ENCODE measurements around the gene GNB1L. TPM values are rescaled to one million over a fixed set of nuclear protein-coding genes. Genes with fewer than 3 reads are reported as not detected.

GNB1L gene
- total RNA-seq, 1 experiment from 2014 or later: 15.8 TPM

DNA sequence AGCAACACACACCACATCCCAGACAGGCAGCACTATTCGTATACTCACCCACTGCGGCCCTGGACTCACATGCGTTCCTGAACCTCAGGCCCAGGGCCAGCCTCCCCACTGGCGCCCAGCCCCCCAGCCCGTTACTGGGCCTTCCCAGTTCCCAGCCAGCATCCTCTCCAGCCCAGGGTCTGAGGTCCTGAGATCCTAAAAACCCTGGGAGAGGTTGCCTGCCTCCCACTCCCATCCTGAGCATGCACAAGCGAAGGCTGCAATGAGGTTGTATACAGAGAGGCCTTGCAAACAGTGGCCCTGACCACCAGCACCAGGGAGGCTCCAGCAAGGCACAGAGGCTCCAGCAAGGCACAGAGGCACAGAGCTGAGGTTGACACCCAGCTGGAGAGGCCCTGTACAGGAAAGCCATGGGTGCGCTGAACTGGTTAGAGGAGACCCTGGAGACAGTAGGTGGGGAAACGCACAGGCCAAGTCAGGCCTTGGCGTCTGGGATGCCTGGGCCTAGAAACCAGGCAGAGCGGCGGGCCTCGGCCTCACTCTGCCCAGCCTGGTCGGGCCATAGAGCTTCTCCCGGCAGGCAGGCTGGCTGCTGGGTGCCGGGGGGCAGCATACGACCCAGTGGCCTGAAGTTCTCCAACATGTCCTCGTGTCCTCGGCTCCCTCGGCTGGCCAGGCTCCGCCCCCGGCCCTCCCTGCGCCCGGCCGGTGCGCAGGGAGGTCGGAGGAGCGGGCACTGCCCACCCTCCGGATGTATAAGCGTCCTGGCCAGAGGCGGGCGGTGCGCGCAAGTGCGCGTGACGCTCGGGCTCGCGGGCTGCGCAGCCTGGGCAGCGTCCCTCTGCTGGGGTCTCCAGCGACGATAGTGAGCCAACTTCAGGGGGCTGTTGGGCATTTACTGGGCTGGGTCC is 96.4 kb downstream of the GNB1L start:
- Histone ChIP-seq H3K9me3 (no peaks in the 10 kb centered on the region), H3K4me3 (ENCODE audit: low read depth, low read length) (no peak overlapping the region), H3K27me3 (replicated peaks; ENCODE audit: control insufficient read depth, insufficient read depth, low read length) (no peaks in the 10 kb centered on the region; the same call in 1 of the 2 replicates), H3K36me3 (ENCODE audit: control insufficient read depth, insufficient read depth, low read length) (no peaks in the 10 kb centered on the region), H3K4me1 (peaks cover 16% of the 10 kb centered on the region)
- no peak for DNase-seq
- TF ChIP-seq, protein P1, sequence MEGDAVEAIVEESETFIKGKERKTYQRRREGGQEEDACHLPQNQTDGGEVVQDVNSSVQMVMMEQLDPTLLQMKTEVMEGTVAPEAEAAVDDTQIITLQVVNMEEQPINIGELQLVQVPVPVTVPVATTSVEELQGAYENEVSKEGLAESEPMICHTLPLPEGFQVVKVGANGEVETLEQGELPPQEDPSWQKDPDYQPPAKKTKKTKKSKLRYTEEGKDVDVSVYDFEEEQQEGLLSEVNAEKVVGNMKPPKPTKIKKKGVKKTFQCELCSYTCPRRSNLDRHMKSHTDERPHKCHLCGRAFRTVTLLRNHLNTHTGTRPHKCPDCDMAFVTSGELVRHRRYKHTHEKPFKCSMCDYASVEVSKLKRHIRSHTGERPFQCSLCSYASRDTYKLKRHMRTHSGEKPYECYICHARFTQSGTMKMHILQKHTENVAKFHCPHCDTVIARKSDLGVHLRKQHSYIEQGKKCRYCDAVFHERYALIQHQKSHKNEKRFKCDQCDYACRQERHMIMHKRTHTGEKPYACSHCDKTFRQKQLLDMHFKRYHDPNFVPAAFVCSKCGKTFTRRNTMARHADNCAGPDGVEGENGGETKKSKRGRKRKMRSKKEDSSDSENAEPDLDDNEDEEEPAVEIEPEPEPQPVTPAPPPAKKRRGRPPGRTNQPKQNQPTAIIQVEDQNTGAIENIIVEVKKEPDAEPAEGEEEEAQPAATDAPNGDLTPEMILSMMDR (IDR thresholded peaks at IDR 0.05; ENCODE audit: insufficient read depth in 1 of 2, low read depth in 1 of 2, low read length in 1 of 2, severe bottlenecking in 1 of 2, unreplicated experiment in 1 of 2): no peak
- peaks cover 17% of the 10 kb centered on the region for H3K4me1 Mint-ChIP-seq (ENCODE audit: low read depth, unreplicated experiment)
- peak overlapping the region; percentile 50 for H3K4me3 Mint-ChIP-seq (ENCODE audit: unreplicated experiment)
- peaks cover 7% of the 10 kb centered on the region for H3K27me3 Mint-ChIP-seq (ENCODE audit: insufficient read depth, unreplicated experiment)
- no peaks in the 10 kb centered on the region for H3K9me3 Mint-ChIP-seq (ENCODE audit: unreplicated experiment)
- H3K36me3 Mint-ChIP-seq (ENCODE audit: insufficient read depth, unreplicated experiment): no peaks in the 10 kb centered on the region
- ChIA-PET POLR2A (no interaction called here), CTCF (interaction anchor here (0.6 to 3.1 kb wide), 4 partner anchors 10 to 213 kb away, joined by 3 to 21 read pairs (median 12); no protein-coding TSS in a partner anchor)
- intact Hi-C loops (cut with micrococcal nuclease; ENCODE audit: unreplicated experiment): no loop called here
- BruUV-seq (replicated peaks): no TSS peak
- no peak overlapping the region for H3K27ac Mint-ChIP-seq (ENCODE audit: unreplicated experiment)

DNA sequence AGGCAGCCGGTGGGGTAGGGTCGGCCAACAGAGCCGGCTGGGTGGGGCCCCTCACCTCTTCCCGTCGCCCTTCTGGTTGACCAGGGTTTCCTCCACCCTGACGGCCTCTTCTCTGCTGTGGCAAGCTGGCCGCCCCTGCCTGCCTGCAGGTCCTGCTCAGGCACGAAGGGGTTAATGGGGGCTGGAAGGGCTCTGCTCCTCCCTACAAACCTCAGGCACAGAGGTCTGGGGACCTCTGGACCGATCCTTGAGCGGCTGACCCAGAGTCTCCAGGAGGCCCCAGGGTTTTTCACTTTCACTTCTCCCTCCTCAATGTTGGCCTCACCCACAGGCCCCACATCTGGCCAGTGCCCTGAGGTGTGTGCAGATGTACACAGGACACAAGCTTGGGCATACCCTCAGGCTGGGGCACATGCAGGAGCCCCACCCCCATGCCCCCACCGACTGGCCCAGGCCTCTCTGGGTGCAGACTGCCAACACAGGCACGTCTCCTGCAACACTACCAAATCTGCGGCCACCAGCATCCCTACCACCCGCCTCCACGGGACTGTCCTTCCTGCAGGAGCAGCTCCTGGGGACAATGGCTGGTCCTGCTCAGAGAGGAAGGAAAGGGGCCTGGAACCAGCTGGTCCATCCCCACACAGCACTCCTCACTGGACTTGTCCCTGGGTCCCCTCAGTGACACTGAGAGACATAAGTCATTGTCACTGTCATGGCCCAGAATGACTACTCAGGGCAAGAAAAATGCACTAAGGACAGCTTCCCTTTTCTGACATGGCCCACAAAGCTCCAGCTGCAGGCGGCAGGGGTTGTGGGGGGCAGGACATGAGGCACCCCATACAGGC is 97.3 kb downstream of the GNB1L start:
- H3K4me1 Mint-ChIP-seq (ENCODE audit: low read depth, unreplicated experiment): peaks cover 17% of the 10 kb centered on the region
- H3K36me3 ChIP-seq (ENCODE audit: control insufficient read depth, insufficient read depth, low read length): no peaks in the 10 kb centered on the region
- H3K9me3 Mint-ChIP-seq (ENCODE audit: unreplicated experiment): no peaks in the 10 kb centered on the region
- H3K4me1 ChIP-seq: peaks cover 16% of the 10 kb centered on the region
- TF ChIP-seq, protein P1 (IDR thresholded peaks at IDR 0.05; ENCODE audit: insufficient read depth in 1 of 2, low read depth in 1 of 2, low read length in 1 of 2, severe bottlenecking in 1 of 2, unreplicated experiment in 1 of 2): no peak
- H3K27me3 Mint-ChIP-seq (ENCODE audit: insufficient read depth, unreplicated experiment): peaks cover 7% of the 10 kb centered on the region
- no peaks in the 10 kb centered on the region for H3K9me3 ChIP-seq
- ChIA-PET CTCF (interaction anchor here (0.5 to 3.1 kb wide), 11 partner anchors 9 to 571 kb away, joined by 3 to 21 read pairs (median 4); partner anchors contain the start of genes GNB1L, GP1BB and RTL10), POLR2A (no interaction called here)
- peak in 1 of 2 experiments; percentile 35 for DNase-seq
- H3K27me3 ChIP-seq (replicated peaks; ENCODE audit: control insufficient read depth, insufficient read depth, low read length): no peaks in the 10 kb centered on the region; the same call in 1 of the 2 replicates
- H3K27ac Mint-ChIP-seq (ENCODE audit: unreplicated experiment): no peak overlapping the region
- BruUV-seq (replicated peaks): no TSS peak
- no peaks in the 10 kb centered on the region for H3K36me3 Mint-ChIP-seq (ENCODE audit: insufficient read depth, unreplicated experiment)
- intact Hi-C loops (cut with micrococcal nuclease; ENCODE audit: unreplicated experiment): no loop called here
- peak overlapping the region; percentile 67 for H3K4me3 Mint-ChIP-seq (ENCODE audit: unreplicated experiment)
- peak overlapping the region; percentile 35 for H3K4me3 ChIP-seq (ENCODE audit: low read depth, low read length)
